GM19043 (cell line): ENCODE measurements around the gene TCHP.
"Not testable (repeated sequence)": the region's sequence is repeated elsewhere in the genome, so short reads cannot be mapped to it uniquely, and the experiment has no call there.

Experiments used
- ATAC-seq: cut with Tn5 transposase; IDR thresholded peaks from one replicate; pipeline ENCODE4 v1.9.1; 2021; ENCODE audit warnings: low read depth; ENCODE audit not compliant: unreplicated experiment

Gene TCHP, protein sequence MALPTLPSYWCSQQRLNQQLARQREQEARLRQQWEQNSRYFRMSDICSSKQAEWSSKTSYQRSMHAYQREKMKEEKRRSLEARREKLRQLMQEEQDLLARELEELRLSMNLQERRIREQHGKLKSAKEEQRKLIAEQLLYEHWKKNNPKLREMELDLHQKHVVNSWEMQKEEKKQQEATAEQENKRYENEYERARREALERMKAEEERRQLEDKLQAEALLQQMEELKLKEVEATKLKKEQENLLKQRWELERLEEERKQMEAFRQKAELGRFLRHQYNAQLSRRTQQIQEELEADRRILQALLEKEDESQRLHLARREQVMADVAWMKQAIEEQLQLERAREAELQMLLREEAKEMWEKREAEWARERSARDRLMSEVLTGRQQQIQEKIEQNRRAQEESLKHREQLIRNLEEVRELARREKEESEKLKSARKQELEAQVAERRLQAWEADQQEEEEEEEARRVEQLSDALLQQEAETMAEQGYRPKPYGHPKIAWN

DNA sequence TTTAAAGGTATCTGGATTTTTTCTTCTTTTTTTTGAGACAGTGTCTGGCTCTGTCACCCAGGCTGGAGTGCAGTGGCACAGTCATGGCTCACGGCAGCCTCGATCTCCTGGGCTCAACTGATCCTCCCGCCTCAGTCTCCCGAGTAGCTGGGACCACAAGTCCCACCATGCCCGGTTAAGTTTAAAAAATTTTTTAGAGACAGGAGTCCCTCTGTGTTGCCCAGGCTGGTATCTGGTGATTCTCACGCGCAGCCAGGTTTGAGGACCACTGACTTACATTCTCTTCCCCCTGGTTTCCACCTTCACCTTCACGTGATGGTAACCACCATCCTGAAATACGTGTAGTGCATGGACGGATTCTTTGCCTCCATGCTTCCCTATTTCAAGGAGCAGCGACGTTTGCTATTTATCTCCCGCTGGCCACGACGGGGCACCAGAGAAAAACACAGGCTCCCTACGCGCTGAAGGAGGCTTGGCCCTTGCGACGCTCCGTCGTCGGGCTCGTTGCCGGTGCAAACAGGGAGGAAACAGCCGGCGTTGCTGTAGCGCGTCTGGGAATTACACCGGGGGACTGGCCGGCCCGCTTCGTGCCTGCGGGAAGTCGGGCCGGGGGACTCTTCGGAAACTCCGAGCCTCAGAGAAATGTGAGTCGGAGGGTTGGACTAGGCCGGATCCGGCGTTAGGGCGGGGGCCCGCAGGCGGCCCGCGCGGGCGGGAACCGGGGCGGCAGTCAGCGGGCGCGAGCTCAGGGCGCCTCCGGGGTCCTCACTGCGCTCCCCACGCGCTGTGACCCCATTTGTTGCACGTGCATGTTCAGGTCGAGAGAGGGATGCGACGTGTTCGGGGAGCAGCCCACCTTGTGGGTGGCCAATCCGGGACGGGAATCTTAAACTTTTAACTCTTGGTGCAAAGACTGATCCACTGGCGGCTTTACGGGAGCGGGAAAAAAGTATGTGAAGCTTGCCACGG lies at the start of gene TCHP:
Gene TCHP, plus strand, starts transcription at position 492 of the 969 bp plus-strand sequence. CDS start 2,753 bp downstream, outside the sequence.
- no peak for ATAC-seq

DNA sequence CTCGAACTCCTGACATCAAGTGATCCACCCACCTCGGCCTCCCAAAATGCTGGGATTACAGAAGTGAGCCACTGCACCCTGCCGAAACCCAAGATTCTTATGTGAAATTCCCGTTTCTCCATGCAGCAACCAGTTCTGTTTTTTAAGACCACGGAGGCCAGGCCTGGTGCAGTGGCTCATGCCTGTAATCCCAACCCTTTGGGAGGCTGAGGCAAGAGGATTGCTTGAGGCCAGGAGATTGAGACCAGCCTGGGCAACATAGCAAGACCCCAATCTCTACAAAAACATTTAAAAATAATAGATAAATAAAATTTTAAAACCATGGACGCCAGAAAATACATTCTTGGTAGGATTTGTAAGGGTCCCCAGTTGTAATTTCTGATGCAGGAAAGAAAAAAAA lies 49.6 kb upstream of the TCHP start:
- ATAC-seq = not testable (repeated sequence)

DNA sequence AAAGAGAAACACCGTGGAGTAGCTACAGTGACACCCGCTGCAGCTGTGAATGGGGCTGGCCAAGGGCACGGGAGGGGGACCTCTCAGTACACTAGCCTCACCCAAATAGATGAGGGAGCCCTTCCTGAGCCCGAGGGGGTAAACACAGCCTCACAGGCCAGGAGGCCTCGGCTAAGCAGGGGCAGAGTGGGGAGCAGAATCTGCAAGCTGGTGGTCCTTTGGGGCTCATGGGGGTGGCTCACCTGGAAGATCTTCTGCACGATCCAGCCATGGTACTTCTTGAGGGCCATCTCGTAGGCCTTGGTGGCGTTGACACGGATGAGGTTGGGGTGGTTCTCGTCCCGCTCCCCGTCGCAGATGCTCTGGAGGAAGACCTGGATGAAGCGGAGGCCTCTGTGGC lies 44.7 kb upstream of the TCHP start:
- no peak for ATAC-seq

DNA sequence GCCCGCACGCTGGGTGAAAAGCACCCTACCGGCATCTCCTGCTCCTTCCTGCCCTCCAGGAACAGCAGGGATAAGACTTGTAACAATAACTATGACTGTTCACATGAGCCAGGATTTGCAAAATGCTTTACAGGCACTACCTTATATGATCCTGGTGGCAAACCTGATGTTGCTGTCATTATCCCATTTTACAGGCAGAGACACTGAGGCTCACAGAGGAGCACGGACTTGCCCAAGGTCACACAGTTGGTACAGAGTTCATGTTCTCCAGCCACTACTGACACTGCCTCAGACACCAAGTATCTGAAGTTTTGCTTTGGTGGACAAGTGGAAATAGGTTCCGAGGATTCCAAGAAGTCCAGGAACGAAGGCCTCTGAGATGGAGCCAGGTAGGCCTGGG lies 42.4 kb upstream of the TCHP start:
- no peak for ATAC-seq

DNA sequence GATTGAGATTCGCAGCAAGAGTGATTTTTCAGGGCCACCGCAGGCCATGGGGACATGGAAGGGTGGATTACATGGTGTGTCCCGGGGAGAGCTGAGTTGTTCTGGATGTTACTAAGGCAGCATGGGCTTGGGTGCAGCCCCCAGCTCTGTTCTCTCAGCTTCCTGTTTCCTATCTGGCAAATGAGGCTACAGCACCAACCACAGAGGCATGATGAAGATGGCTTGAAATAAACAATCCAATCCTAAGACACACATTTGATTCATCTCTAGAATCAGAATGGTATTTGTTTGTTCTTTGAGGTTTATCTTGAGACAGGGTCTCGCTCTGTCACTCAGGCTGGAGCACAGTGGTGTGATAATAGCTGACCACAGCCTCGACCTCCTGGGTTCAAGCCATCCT lies 41.3 kb upstream of the TCHP start:
- ATAC-seq = no peak

DNA sequence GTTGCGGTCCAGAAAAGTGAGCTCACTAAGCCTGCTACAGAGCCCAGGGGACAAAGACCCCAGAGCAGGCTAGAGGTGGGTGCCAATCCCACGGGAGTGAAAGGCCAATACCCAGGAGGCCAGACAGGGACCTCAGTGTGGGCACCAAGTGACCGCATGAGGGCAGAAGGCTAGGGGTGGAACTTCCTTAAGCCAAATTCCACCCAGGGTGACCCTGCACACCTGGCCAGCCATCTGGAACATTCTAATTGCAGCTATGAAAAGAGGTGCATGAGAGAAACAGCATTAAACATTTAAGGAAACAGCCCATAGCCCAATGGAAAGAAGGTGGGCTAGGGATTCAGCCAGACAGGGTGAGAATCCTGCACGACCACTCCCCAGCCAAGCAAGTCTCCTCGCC lies 39.1 kb upstream of the TCHP start:
- ATAC-seq = no peak

DNA sequence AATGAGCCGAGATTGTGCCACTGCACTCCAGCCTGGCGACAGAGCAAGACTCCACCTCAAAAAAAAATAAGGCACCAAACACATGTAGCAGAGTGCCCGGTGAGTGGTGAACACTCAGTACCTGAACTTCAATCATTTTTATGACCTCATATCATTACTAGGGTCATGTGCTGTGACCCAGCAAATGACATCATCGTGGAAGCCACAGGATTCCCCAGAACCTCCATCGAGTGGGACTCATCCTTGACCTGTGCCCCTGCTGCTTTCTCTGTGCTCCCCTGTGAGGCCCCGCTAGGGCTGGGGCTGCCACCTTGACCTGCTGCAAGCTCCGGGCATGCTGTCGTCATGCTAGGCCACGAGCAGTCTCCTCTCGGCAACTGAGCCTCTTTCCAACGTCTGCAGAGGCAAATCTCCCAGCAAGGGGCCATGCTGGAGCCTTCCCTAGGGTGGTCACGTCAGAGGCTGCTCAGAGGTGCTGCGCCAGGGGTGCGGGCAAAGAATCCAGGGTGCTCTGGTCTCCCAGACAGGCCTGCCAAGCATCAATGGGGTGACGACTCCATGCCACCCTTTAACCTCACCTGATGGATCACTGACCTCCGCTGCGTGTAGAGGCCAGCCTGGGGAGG lies 38.3 kb upstream of the TCHP start:
- no peak for ATAC-seq

DNA sequence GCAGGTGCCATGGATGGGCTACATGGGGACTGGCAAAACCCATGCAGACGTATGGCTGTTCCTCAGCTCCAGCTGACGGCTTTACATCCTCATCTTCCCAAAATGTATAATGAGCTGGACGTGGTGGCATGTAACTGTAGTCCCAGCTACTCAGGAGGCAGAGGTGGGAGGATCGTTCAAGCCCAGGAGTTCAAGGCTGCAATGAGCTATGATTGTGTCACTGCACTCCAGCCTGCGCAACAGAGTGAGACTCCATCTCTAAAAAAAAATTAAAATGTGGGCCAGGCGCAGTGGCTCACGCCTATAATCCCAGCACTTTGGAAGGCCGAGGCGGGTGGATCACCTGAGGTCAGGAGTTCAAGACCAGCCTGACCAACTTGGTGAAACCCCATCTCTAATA lies 37.6 kb upstream of the TCHP start:
- ATAC-seq = not testable (repeated sequence)

DNA sequence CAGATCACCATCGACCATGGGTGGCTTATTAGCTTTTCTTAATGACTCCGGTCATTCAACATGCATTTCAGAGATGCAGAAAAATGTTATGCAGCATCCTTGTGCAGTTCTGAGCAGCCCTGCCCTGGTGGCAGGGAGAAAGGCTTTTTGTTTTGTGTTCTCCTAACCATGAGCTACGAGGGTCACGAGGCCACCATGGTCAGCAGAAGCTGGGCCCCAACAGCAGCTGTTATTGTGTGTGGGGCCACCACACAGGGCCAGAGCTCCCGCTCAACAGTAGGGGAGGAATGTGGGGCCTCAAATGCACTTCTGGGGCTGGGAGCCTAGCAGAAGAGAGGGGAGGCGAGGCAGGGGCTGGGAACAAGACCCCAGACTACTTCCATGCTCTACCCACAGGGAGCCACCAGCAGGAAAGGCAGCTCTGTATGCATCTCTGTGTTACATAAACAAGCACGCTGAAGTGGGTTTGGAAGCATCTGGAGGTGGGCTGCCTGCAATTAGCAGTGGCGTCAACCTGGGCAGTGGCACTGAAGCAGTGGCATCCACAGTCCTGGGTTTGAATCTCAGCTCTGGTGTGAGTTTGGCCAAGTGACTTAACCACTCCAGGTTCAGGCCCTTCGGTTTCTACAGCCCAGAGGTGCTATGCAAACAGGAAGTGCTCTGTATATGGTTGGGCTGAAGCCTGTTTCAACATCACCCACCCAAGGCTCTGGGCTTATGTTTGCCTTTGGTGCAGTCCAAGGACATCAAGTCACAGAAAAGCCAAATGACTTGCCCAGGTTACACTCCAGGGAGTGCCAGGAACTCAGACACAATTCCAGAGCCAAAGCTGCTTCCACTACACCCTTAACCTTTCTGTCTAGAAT lies 36.0 kb upstream of the TCHP start:
- no peak for ATAC-seq

DNA sequence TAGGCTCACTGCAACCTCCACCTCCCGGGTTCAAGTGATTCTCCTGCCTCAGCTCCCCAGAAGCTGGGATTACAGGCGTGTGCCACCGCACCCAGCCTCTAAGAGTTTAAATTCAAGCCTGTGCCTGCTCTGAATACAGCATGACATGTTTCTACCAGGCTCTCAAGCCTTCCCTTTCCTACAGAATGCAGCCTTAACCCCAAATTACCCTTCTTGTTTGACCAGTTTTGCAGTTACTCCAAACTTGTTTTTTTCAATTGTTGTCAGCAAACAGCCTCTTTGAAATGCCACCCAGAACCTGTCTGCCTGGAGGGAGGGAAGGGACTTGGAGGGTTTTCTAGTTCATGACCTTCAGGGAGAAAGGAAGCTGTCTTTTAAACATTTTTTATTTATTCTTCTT lies 35.2 kb upstream of the TCHP start:
- ATAC-seq = no peak

DNA sequence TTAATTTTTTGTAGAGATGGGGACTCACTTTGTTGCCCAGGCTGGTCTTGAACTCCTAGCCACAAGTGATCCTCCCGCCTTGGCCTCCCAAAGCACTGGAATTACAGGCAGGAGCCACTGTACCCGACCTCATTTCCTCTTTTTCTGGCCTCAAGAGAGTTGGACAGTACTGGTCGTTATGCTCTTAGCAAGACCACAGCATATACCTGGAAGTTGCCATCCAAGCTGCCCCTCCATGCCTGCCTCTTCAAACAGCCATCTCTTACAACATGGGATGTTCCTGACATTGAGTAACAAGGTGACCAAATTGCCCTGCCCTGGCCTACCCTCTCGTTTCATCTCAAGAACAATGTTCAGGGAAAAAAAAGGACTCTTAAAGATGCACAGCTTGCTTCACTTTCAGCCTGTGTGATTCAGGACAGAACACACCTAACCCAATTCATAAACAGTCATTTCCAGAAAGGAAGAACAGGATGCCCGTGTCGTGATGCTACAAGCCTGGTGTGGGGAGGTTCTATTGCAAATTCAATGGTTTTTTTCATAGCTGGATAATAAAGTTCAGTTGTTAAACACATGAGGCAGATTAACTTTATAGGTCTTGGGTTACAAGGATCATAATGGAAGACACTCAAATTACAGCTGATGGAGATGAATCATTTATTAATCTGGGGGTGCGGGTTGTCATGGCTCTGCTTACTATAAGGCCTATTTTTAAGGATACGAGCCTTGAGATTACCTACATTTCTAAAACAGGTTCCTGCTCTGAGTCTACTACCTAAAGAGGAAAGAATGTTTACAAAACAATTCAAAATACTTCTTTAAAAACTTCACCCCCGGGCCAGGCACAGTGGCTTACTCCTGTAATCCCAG lies 31.7 kb upstream of the TCHP start:
- no peak for ATAC-seq

DNA sequence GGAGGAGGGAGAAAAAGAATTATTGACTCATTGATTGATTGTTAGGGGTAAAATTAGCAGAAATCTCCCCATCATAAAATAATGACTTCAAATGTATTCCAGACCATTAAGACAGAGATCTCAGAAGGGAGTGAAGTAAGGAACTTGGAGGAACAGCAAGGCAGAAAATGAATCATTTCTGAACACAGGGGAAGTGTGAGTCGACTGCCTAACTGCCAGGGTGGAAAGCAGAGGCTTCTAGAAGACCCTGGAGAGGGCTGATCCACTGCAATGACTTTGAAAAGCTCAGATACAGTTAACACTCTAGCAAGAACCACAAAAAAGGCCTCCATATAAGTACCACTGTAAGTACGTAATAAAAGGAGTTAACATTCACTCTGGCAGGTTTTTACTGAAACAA lies 29.4 kb upstream of the TCHP start:
- ATAC-seq = no peak

DNA sequence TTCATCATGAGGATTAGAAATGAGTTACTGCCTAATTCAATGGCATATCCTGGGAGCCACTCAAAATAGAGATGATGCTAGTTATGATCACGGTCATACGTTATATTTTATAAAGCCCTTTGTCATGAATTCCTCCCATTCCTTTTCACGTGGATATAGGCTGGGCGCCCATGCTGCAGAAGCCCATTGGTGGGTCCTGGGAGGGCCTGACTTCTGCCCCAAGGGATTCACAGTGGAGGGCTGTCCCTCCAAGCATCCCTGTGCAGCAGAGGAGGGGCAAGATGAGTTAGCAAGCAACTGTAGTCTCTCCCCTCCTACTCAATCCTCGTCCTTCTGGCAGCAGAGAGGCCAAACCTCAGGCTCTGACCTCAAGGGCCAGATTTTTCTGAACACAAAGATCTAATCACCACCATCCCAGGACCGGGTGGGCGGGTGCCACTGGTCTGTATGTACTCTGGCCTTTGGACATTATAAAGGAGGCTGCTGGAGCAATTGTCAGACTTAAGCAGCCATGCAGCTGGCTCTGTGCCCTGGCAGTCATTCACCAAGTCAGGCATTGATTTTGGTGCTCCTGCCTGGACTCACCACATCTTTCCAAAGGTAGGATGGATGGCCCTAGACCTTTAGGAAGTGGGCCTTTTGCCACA lies 28.3 kb upstream of the TCHP start:
- no peak for ATAC-seq

DNA sequence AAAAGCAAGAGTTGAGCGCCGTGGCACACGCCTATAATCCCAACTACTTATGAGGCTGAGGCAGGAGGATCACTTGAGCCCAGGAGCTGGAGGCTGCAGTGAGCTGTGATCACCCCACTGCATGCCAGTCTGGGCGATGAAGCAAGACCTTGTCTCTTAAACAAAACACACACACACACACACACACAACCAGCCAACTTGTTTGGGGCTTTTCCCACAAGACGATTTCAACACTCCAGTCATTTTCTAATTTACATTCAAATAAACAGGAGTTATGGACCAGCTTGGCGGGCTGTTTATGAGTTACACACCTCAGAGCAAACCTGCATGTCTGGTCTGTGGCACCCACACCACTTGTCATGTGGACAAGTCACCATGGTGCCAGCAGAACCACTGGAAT lies 26.4 kb upstream of the TCHP start:
- no peak for ATAC-seq

DNA sequence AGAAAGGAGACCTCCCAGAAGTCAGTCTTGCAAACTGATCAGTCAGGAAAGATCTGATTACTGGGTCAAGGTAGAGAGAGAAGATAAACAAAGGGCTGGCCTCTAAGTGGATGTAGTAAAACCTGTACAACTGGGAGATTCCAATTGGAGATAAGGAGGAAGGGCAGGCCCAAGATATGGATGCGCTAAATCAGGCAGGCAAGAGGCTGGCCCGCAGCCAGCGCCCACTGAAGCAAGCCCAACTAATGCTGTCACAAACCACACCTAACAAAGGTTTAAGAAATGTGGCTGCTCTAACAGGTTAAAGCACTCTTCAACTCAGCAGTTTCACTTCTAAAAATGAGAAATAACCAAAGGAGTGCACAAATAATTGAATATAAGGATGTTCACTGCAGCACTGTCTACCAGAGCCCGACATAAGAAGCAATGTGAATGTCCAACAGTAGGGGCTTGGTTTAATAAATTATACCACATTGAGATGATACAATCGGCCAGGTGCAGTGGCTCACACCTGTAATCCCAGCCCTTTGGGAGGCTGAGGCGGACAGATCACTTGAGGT lies 24.4 kb upstream of the TCHP start:
- ATAC-seq = no peak

DNA sequence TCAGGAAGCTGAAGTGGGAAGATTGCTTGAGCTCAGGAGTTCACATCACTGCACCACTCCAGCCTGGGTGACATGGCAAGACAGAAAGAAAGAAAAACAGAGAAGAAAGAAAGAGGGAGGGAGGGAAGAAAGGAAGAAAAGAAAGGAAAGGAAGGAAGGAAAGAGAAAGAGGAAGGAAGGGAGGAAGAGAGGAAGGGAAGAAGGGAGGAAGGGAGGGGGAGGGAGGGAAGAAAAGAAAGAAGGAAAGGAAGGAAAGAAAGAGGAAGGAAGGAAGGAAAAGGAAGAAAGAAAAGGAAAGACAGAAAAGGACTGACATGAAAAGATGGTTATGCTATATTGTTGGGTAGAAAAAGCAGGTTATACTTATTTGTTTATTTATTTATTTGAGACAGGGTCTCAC lies 23.7 kb upstream of the TCHP start:
- no peak for ATAC-seq

DNA sequence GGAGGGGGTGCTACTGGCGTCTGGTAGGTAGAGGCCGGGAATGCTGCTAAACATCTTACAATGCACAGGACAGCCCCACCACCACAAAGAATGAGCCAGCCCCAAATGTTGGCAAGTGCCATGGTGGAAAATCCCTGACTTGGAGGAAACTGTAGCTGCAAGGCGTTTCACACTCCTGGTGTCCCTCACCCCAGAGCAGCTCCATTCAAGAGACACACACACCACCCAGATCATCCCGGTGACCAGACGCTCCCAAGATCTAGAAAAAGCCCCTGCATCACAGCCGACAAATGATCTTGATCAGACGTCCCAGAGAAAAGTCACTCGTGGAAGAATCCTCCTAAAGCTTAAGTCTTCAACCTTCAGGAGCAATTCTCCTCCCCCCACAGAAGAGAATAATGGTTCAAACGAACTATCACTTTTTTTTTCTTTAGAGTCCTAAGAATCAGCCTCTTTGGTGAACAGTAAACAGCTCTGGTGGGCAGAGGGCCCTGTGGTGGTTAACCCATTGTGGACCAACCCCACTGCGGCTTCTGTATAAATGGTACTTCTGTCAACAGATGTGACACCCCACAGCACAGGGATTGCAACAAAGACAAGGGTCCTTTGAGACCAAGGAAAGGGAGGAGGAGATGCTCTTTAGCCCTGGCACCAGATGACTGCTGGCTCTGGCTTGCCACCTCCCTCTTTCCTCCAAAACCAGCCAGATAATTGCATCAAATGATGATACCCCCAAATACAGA lies 22.4 kb upstream of the TCHP start:
- no peak for ATAC-seq

DNA sequence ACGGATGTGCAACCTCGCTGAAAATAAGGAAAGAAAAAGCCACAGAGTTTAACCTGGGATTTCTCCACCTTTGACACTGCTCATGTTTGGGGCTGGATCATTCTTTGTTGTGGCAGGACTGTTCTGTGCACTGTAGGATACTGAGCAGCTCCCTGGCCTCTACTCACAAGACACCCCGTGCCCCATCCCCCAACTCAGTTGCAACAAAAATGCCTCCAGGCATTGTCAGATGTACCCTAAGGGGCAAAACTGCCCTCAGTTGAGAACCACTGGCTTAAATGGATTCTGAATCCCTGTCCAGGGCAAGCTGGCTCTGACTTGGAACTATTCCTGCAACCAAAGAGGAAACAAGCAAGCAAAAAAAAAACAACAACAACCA lies 21.8 kb upstream of the TCHP start:
- no peak for ATAC-seq
